Stimulated activated naive CD4-positive, alpha-beta T cell treated with Interleukin-2 at 50 U/mL for 16 hours (primary cell): ENCODE measurements around the gene ATXN7L2.

Experiments
- DNase-seq: peaks from one replicate; lab custom pipeline; 2025; lab: John Stamatoyannopoulos, UW

Gene ATXN7L2

GRCh38 chr1:109475261-109475660 is 8.4 kb upstream of the ATXN7L2 start:
- DNase-seq, result no peak

GRCh38 chr1:109476825-109477224 is 6.9 kb upstream of the ATXN7L2 start:
- no peak for DNase-seq

DNA sequence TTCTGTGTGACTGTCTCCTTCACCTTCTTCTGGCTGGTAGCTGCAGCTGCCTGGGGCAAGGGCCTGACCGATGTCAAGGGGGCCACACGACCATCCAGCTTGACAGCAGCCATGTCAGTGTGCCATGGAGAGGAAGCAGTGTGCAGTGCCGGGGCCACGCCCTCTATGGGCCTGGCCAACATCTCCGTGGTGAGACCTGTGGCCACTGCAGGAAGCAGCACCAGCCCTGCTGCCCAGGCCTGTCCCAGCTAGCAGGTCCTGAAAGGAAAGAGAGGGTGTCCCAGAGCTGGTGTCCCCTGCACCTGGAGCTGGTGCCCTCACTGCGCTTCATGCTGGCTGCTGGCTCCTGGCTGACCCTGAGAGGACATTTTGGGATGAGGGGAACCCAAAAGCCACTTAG is 5.9 kb upstream of the ATXN7L2 start:
- DNase-seq, result no peak

GRCh38 chr1:109478806-109479205 is 4.9 kb upstream of the ATXN7L2 start:
- DNase-seq, result no peak

- no peak for DNase-seq
Measured at GRCh38 chr1:109479311-109479710, 4.4 kb upstream of the ATXN7L2 start.

GRCh38 chr1:109479901-109480300 is 3.8 kb upstream of the ATXN7L2 start:
- no peak for DNase-seq

DNA sequence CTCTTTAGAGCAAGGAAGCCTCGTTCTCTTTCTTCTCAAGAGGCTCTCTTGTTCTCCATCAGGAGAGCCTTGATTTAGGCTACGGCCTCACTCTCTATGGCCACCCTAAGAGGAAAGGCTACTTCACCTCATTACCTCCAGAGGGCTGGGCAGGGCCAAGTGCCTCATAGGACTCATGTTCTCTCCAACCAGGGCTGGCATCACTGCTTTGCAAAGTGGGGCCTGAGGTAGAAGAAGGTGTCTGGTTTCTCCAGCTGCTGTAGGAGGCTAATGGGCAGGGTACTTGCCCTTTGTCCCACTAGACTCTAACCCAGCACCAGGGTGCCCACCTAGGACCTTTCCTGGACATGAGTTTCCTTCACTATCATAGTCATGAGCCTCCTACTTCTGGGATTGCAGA is 2.1 kb upstream of the ATXN7L2 start:
- DNase-seq, result no peak

GRCh38 chr1:109482242-109482641 is 1.5 kb upstream of the ATXN7L2 start:
- DNase-seq, result no peak

DNA sequence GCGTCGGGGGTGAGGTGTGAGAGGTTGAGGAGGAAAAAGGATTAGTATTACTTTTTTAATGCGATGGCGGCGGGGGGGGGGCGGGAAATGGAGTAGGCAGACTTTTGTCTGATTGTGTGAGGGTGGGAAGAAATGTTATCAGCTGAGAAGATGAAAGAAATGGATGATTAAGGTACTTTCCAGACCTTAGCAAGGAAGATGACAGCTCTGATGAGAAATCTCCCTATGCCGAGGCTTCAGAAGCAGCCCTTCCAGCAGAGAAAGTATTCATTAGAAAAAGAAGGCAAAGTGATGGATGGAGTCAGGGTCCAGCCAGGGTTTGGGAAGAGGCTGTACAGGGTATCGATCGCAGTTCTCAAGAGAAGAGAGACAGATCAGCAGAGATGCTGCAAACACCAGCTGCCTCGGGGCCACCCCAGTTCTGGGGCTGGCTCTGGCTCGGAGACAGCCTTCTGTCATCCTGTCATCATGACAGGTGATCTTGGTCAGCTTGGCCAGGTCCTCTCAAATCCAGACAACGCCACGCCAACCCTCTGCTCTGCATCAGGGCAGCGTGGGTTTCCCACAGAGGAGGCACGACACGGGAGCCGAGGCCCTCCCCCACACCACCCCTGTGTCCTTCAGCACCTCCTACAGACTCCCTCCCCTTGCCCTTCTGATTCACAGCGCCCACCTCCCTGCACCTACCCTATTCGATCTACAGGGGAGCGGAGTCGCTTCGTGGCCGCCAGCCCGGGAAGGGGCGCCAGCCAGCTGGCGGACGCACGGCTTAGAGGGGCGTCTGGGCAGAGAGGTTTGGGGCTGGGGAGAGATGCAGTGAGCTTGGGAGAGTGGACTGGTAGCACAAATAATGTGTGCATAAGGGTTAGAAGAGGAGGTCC is 674 bp upstream of the ATXN7L2 start:
- peak; percentile 37 for DNase-seq

GRCh38 chr1:109484519-109484975 is 842 bp downstream of the ATXN7L2 start:
- DNase-seq, result no peak

GRCh38 chr1:109485001-109485400 is 1.3 kb downstream of the ATXN7L2 start:
- no peak for DNase-seq

DNA sequence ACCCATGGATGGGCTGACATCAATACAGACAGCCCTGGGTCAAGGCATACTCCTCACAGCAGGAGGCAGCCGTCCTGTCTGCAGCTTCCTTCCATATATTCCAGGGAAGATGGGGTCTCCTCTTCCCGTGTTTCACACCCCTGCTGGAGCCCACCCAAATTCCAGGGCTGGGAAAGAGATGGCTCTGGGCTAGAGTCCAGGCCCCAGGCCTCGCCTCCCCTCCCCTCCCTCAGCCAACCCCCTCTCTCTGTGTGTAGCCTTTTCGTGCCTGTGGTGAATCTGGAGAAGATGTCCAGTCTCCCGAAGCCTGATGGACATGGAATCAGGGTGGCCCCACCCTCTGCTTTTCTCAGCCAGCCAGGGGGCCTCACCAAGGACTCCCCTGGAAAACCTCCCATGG is 3.6 kb downstream of the ATXN7L2 start:
- no peak for DNase-seq

GRCh38 chr1:109488201-109488600 is 4.5 kb downstream of the ATXN7L2 start:
- no peak for DNase-seq

- DNase-seq, result no peak
Measured at GRCh38 chr1:109488696-109489095, 5.0 kb downstream of the ATXN7L2 start.

DNA sequence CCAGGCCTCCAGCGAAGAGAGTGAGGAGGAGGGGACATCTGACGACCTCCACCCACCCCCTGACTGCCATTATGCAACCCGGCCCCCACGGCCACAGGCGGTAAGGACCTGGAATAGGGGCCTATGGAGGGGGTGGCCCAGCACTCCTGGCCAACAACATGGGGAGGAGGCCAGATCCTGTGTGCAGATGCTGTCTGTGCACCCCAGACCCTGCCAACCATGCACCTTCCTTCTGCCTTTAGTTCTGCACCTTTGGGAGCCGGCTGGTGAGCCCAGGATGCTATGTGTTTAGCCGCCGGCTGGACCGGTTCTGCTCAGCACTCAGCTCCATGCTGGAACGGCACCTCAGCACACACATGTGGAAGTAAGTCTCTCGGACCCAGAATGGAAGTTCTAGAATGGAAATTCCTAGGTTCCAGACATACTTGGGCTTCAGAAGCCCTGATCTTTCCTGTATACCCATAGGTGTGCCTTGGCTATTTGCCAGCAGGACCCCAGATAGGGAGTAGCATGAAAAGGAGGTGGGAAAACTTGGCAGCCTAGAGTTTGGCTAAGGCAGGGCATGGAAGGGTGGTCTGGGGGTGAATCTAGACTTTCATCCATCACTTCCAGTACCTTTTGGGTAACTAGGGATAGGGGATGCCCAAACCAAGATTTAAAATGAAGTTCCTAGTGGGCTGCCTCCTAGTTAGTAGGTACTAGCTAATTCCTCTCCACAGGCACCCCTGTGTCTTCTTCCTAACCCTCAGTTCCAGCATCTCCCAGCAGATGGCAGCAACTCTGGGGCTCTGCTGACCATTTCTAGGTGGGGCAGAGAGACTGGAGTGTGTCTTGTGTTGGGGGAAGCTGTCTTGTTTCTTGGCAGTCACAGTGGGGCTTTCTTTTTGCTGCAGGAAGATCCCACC is 6.6 kb downstream of the ATXN7L2 start:
- peak; percentile 62 for DNase-seq

DNA sequence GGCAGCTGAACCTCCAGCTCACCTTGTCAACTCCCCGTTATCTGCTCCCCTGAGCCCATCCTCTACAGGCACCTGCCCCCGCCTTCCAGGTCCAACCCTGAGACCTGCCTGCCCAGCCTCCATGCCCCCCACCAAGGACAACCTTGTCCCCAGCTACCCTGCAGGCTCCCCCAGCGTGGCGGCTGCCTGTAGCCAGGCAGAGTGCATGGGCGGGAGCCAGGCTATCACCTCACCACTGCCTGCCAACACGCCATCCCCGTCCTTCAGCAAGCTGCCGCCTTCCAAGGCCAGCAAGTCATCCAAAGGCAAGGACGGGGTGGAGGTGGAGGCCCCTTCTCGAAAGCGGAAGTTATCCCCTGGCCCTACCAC is 7.2 kb downstream of the ATXN7L2 start:
- DNase-seq, result no peak

DNA sequence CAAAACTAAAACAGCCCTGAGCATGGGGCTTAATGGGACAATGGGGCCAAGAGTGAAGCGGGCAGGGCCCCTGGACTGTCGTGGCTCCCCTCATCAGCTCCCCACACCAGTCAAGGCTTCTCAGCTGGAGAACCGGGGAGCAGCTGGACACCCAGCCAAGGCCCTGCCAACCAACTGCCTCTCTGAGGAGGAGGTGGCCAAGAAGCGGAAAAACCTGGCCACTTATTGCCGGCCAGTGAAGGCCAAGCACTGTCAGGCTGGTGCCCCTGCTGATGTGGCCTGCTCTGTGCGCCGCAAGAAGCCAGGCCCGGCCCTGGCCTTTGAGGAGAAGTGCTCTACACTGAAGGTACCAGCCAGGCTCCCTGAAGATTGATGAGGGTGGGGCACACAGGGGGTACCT is 7.7 kb downstream of the ATXN7L2 start:
- no peak for DNase-seq

DNA sequence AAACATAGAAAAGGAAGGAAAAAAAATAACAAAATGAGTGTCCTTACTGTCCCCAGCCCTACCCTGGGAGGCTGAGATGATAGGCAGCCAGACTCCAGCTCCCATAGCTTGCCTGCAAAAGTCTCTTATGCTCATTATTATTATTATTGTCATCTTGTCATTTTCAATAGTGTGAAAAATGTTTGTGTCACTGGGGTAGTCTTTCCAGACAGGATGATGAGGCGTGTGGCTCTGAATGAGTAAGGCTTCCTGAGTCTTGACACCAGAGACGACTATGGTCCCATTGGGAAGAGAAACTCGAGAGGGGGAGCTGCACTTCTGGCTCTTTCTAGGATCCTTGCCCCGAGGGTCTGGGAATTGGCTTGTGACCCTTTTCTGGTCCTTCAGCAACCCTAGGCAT is 9.1 kb downstream of the ATXN7L2 start:
- DNase-seq, result no peak

GRCh38 chr1:109493227-109493626 is 9.5 kb downstream of the ATXN7L2 start:
- DNase-seq, result no peak

- peak; percentile 87 for DNase-seq
Measured at GRCh38 chr1:109493805-109494539, 10.3 kb downstream of the ATXN7L2 start, which contains the start of gene CYB561D1. Gene CYB561D1 (plus strand): TSS chr1:109494094. CDS start chr1:109494140, 46 bp downstream.

DNA sequence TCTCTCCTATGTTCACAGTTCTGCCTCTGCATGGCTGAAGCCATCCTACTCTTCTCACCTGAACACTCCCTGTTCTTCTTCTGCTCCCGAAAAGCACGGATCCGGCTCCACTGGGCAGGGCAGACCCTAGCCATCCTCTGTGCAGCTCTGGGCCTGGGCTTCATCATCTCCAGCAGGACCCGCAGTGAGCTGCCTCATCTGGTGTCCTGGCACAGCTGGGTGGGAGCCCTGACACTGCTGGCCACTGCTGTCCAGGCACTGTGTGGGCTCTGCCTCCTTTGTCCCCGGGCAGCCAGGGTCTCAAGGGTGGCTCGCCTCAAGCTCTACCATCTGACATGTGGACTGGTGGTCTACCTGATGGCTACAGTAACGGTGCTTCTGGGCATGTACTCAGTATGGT is 12.0 kb downstream of the ATXN7L2 start:
- DNase-seq, result no peak
